Astrocyte (in vitro differentiated cells and primary cell): ENCODE data around the gene PABPC1L.

Source experiments
- CTCF ChIP-seq: IDR thresholded peaks from 2 replicates; pipeline ENCODE4 v1.5.1; 2011; ENCODE audit warnings: low read depth, mild to moderate bottlenecking, inconsistent platforms, low read length, moderate library complexity; ENCODE audit not compliant: insufficient read depth
- EZH2 ChIP-seq: IDR thresholded peaks from 2 replicates; pipeline ENCODE4 v1.6.1; 2012; ENCODE audit warnings: mild to moderate bottlenecking, low read length, inconsistent platforms; ENCODE audit not compliant: insufficient read depth

- no peak for TF ChIP-seq CTCF
- no peak for TF ChIP-seq EZH2
Observed at GRCh38 chr20:44894959-44895358, 14.9 kb upstream of the PABPC1L start.
